Gastrocnemius medialis (tissue), 4 donors: ENCODE data around the gene GALNTL6.

ENCODE experiments used
- POLR2A ChIP-seq, 2 donors: fragments of 450-650 bp; IDR thresholded peaks; one replicate each; pipeline ENCODE4 v1.6.1; 2017; ENCODE audit warnings: antibody characterized with exemption in 2 of 2, mild to moderate bottlenecking in 2 of 2, moderate library complexity in 2 of 2
- TF ChIP-seq, protein P1 (sequence below), 5 experiments: fragments of 450-650 bp in 3 of 5; fragments of 200-600 bp in 2 of 5; sonication (generic) in 2 of 5; IDR thresholded peaks in 4 of 5; conservative IDR thresholded peaks in 1 of 5; 1 replicate in 4 of 5; 2 replicates in 1 of 5; pipeline ENCODE4 v1.5.1; 2016 to 2019; ENCODE audit warnings: antibody characterized with exemption in 5 of 5, mild to moderate bottlenecking in 3 of 5, moderate library complexity in 3 of 5

DNA sequence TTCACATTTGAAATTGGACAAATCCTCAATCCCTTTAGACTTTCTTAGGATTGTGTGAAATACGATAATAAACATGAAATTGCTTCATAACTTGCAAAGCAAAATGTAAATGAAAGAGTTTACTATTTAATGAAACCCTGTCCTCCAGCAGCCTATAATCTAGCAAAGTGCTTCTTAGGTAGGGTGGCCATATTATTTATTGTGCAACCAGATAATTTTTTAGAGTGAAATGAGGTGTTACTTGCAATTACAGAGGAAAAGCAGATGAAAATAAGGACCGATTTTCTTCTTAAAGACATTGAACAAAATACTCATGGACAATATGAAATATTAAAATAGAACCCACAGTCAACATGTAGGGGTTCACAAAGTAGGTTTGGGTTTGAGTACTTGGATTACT is 1239.2 kb downstream of the GALNTL6 start:
- TF ChIP-seq, protein P1, sequence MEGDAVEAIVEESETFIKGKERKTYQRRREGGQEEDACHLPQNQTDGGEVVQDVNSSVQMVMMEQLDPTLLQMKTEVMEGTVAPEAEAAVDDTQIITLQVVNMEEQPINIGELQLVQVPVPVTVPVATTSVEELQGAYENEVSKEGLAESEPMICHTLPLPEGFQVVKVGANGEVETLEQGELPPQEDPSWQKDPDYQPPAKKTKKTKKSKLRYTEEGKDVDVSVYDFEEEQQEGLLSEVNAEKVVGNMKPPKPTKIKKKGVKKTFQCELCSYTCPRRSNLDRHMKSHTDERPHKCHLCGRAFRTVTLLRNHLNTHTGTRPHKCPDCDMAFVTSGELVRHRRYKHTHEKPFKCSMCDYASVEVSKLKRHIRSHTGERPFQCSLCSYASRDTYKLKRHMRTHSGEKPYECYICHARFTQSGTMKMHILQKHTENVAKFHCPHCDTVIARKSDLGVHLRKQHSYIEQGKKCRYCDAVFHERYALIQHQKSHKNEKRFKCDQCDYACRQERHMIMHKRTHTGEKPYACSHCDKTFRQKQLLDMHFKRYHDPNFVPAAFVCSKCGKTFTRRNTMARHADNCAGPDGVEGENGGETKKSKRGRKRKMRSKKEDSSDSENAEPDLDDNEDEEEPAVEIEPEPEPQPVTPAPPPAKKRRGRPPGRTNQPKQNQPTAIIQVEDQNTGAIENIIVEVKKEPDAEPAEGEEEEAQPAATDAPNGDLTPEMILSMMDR (IDR thresholded peaks at IDR 0.05 in 4 of 5, conservative IDR thresholded peaks at IDR 0.05 in 1 of 5) = no peak
- no peak for TF ChIP-seq POLR2A (IDR thresholded peaks at IDR 0.05)
